ENCODE results near the gene NT5M. TPM values are rescaled to one million over a fixed set of nuclear protein-coding genes. Genes with fewer than 3 reads are reported as not detected.

NT5M gene
- total RNA-seq, 4 donors from 2014 or later: 1.3 to 3.5 (median 2.3) TPM

- ATAC-seq (ENCODE audit: low FRiP score) (no peak), DNase-seq (ENCODE audit: low spot score) (no peak)
These were observed 58.3 kb downstream of the NT5M start for GRCh38 chr17:17361543-17361866.

GRCh38 chr17:17361867-17362539 is 58.8 kb downstream of the NT5M start:
- ATAC-seq (ENCODE audit: low FRiP score) (no peak), DNase-seq (ENCODE audit: low spot score) (no peak)

More at GRCh38 chr17:17361543-17361866, 58.3 kb downstream of the NT5M start:
- TF ChIP-seq, protein P1, sequence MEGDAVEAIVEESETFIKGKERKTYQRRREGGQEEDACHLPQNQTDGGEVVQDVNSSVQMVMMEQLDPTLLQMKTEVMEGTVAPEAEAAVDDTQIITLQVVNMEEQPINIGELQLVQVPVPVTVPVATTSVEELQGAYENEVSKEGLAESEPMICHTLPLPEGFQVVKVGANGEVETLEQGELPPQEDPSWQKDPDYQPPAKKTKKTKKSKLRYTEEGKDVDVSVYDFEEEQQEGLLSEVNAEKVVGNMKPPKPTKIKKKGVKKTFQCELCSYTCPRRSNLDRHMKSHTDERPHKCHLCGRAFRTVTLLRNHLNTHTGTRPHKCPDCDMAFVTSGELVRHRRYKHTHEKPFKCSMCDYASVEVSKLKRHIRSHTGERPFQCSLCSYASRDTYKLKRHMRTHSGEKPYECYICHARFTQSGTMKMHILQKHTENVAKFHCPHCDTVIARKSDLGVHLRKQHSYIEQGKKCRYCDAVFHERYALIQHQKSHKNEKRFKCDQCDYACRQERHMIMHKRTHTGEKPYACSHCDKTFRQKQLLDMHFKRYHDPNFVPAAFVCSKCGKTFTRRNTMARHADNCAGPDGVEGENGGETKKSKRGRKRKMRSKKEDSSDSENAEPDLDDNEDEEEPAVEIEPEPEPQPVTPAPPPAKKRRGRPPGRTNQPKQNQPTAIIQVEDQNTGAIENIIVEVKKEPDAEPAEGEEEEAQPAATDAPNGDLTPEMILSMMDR (IDR thresholded peaks at IDR 0.05): no peak

DNA sequence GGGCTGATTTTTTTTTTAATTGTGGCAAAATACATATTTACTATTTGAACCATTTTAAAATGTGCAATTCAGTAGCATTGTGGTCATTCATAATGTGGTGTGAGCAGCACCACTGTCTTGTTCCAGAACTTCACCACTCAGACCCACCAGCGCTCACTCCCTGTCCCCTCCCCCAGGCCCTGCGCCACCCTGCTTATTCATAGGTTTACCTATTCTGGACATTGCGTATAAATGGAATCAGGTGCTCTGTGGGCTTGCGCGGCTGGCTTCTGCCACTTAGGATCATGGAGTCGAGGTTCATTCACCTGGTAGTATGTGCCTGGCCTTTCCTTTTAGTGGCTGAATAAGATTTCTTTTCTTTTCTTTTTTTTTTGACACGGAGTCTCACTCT is 59.4 kb downstream of the NT5M start:
- TF ChIP-seq, protein P1 (IDR thresholded peaks at IDR 0.05): no peak
- no peak for DNase-seq (ENCODE audit: low spot score)
- no peak for ATAC-seq (ENCODE audit: low FRiP score)

More at GRCh38 chr17:17361867-17362539, 58.8 kb downstream of the NT5M start:
- TF ChIP-seq, protein P1 (IDR thresholded peaks at IDR 0.05): no peak

- TF ChIP-seq, protein P1 (IDR thresholded peaks at IDR 0.05): no peak
- ATAC-seq (ENCODE audit: low FRiP score): no peak
- DNase-seq (ENCODE audit: low spot score): no peak
These were observed 60.6 kb downstream of the NT5M start for GRCh38 chr17:17363638-17364337.

- ATAC-seq (ENCODE audit: low FRiP score): no peak
- no peak for DNase-seq (ENCODE audit: low spot score)
- TF ChIP-seq, protein P1 (IDR thresholded peaks at IDR 0.05): no peak
These were observed 61.1 kb downstream of the NT5M start for GRCh38 chr17:17364338-17364667.

GRCh38 chr17:17365476-17366110 is 62.4 kb downstream of the NT5M start:
- TF ChIP-seq, protein P1 (IDR thresholded peaks at IDR 0.05): no peak
- ATAC-seq (ENCODE audit: low FRiP score): no peak
- no peak for DNase-seq (ENCODE audit: low spot score)

Data from omental fat pad (tissue), 4 donors.